Prostate gland (tissue), 2 donors: ENCODE data around the gene RUNDC3A. TPM values are rescaled to one million over a fixed set of nuclear protein-coding genes. Genes with fewer than 3 reads are reported as not detected.
"Not testable (repeated sequence)": the region's sequence is repeated elsewhere in the genome, so short reads cannot be mapped to it uniquely, and the experiment has no call there.

ENCODE experiments used
- DNase-seq: peaks from one replicate; pipeline ENCODE4 v3.0.0-alpha.2; 2019; ENCODE audit warnings: low spot score
- H3K27ac ChIP-seq, 2 donors: fragments of 200-600 bp; sonication (generic); 2 replicates each; pipeline ENCODE4 v1.5.1; 2017 to 2019
- H3K27me3 ChIP-seq: fragments of 200-600 bp; sonication (generic); replicated peaks from 2 replicates; pipeline ENCODE4 v1.5.1; 2019; ENCODE audit not compliant: insufficient read depth
- H3K36me3 ChIP-seq, 2 donors: fragments of 200-600 bp; sonication (generic); 1 replicate in 1 of 2; 2 replicates in 1 of 2; pipeline versions ENCODE4 v1.5.1 to v1.8.1; 2017 to 2019
- H3K4me1 ChIP-seq: fragments of 200-600 bp; sonication (generic); replicated peaks from 2 replicates; pipeline ENCODE4 v1.5.1; 2019
- H3K4me3 ChIP-seq, 2 donors: fragments of 200-600 bp; sonication (generic); 2 replicates each; pipeline ENCODE4 v1.5.1; 2017 to 2019
- H3K9me3 ChIP-seq: fragments of 200-600 bp; sonication (generic); 2 replicates; pipeline ENCODE4 v1.5.1; 2017
- POLR2A ChIP-seq: fragments of 450-650 bp; IDR thresholded peaks from one replicate; pipeline ENCODE4 v1.6.1; 2016; ENCODE audit warnings: antibody characterized with exemption, mild to moderate bottlenecking
- POLR2AphosphoS5 ChIP-seq: sonication (generic); formaldehyde crosslinking; IDR thresholded peaks from one replicate; pipeline ENCODE4 v1.6.1; 2017; ENCODE audit warnings: antibody characterized with exemption
- WGBS: methylation state at CpG from one replicate; pipeline ENCODE4 v1.1.5; 2018; 5-methylcytosine and 5-hydroxymethylcytosine counted together
- intact Hi-C: fragments of 100-400 bp; cut with DNase I; formaldehyde crosslinking; loops from one replicate; pipeline ENCODE4 v1.14.2; 2022
- total RNA-seq, 2 donors: library from RNA; depleted of rRNA; stranded (reverse); fragments of >200 nt; gene quantifications; one replicate each; pipeline ENCODE4 v1.1.0, GENCODE V29; 2016
- TF ChIP-seq, protein P1 (sequence below), 4 experiments: fragments of 200-600 bp in 2 of 4; fragments of 450-650 bp in 2 of 4; sonication (generic) in 2 of 4; IDR thresholded peaks; 1 replicate in 3 of 4; 2 replicates in 1 of 4; pipeline ENCODE4 v1.5.1; 2016 to 2019; ENCODE audit warnings: antibody characterized with exemption in 4 of 4, mild to moderate bottlenecking in 2 of 4, moderate library complexity in 2 of 4

The RUNDC3A gene
- total RNA-seq, 2 donors from 2014 or later = 0.68 to 2.9 TPM

DNA sequence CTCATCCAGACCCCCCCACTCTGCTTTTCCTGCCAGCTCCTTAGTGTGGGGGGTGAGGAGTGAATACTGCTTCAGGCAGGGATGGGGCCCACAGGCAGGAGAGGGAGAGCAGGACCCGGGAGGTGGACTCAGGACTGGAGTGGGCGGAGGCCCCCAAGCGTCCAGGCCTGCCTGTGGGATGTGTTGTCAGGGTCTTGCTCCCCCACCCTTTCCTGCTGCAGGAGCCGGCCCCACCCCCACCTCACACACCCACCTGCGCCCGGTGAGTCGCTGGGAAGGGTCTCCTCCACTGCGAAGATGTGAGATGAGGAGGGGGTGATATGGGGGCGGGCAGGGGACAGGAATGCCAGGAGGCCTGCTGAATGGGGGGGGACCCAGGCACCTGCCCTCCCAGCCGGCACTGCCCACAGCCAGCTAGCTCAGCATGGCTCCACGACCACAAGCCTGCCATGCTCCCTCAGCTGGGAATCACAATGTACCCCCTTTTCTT lies 54.1 kb downstream of the RUNDC3A start:
- H3K4me3 ChIP-seq = peak overlapping the region in 1 of 2 donors; percentile 46
- TF ChIP-seq POLR2AphosphoS5 (no peak), POLR2A (no peak)
- TF ChIP-seq, protein P1, sequence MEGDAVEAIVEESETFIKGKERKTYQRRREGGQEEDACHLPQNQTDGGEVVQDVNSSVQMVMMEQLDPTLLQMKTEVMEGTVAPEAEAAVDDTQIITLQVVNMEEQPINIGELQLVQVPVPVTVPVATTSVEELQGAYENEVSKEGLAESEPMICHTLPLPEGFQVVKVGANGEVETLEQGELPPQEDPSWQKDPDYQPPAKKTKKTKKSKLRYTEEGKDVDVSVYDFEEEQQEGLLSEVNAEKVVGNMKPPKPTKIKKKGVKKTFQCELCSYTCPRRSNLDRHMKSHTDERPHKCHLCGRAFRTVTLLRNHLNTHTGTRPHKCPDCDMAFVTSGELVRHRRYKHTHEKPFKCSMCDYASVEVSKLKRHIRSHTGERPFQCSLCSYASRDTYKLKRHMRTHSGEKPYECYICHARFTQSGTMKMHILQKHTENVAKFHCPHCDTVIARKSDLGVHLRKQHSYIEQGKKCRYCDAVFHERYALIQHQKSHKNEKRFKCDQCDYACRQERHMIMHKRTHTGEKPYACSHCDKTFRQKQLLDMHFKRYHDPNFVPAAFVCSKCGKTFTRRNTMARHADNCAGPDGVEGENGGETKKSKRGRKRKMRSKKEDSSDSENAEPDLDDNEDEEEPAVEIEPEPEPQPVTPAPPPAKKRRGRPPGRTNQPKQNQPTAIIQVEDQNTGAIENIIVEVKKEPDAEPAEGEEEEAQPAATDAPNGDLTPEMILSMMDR (IDR thresholded peaks at IDR 0.05) = no peak
- DNase-seq = no peak
- no peaks in the 10 kb centered on the region for H3K27me3 ChIP-seq
- 15% methylated on average over 10 of the region's 11 CpGs for WGBS
- intact Hi-C loops = no loop called here
- H3K4me1 ChIP-seq = no peaks in the 10 kb centered on the region
- no peaks in the 10 kb centered on the region for H3K36me3 ChIP-seq
- H3K27ac ChIP-seq = no peak overlapping the region
- no peaks in the 10 kb centered on the region for H3K9me3 ChIP-seq

DNA sequence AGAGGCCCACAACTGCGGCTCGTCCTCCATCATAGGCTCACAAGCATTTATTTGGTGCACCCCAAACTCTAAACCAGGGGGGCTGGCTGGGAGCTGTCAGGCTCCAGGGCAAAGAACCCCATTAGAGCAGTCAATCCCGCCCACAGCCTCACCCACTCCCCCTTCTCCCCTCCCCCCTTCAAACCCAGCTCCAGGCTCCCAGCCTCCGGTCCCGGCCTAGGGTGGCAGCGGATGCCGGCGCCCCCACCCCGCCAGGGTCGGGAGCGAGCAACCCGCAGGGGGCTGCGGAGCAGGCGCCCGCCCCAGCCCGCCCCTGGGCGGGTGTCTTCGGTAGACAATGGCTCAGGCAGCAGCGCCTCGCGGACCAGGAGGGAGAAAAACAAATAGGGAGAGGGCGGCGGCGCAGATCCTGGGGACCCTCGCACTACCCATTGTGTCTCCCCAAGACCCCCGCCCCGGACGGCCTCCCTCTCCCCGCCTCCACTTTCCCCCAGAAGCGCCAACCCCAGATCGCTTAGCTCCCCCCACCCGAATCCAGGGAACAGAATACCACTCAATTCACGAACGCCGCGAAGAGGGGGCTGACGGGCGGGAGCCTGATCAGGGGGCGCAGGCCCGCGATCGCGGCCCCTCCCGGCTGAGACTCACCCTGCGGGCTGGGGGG lies 54.7 kb downstream of the RUNDC3A start:
- no peaks in the 10 kb centered on the region for H3K4me1 ChIP-seq
- H3K4me3 ChIP-seq = peak overlapping the region; percentile 46 to 55
- no peak for DNase-seq
- no peaks in the 10 kb centered on the region for H3K27me3 ChIP-seq
- TF ChIP-seq POLR2AphosphoS5 = no peak
- TF ChIP-seq, protein P1 (IDR thresholded peaks at IDR 0.05) = no peak
- TF ChIP-seq POLR2A = no peak
- intact Hi-C loops = no loop called here
- H3K9me3 ChIP-seq = no peaks in the 10 kb centered on the region
- H3K27ac ChIP-seq = peak overlapping the region; percentile 5 to 19
- no peaks in the 10 kb centered on the region for H3K36me3 ChIP-seq
- 2% methylated on average over 32 of the region's 45 CpGs for WGBS

DNA sequence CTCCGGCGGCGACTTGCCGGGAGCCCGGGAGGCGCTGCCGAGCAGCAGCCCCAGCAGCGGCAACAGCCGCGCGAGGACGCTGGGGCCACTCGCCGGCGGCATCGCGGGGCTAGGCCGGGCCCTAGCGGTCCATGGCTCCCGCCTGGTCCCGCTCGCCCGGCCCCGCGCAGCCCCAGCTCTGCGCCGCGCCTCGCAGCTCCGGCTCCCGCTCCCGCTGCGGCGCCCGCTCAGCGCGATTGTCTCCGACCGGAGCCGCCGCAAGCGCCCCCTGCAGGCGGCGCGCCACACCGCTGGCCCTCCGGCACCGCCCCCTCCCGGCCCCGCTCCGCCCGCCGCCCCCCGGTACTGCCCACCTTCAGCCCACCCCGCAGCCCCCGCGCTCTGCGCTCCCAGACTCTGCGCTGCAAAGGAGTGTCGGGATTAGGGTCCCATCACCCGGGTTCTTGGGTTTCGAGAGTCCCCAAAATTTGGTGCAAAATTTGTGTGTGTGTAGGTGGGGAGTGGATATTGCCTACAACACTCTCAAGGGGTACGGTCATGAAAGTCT lies 55.3 kb downstream of the RUNDC3A start, which contains the start of gene FAM171A2:
Gene FAM171A2, minus strand, starts transcription at position 241 of the 547 bp plus-strand sequence. Its CDS starts 139 bp downstream, at position 102.
- no peaks in the 10 kb centered on the region for H3K4me1 ChIP-seq
- TF ChIP-seq, protein P1 (IDR thresholded peaks at IDR 0.05) = peak; percentile 47 to 76 (median 62)
- no peak for TF ChIP-seq POLR2AphosphoS5

DNA sequence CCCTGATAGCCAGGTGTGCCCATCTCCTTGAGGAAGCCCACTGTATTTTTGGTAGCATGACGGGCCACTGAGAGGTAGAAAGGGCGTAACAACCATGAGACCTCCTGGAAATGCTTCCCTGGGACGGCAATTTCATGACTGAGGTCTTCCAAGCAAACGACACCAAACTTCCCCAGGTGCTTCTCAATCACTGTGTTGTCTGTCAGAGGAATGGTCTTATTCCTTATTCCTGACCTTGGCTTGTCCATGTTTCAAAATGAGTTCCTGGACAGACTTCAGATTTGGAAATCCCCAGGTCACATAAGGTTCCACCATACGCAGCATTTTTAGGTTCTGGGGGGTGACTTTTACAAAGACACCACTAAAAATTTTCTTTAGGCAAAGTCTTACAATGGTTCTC lies 56.6 kb downstream of the RUNDC3A start:
- DNase-seq, intact Hi-C loops, H3K9me3 ChIP-seq, H3K36me3 ChIP-seq, H3K4me1 ChIP-seq, H3K27me3 ChIP-seq, H3K27ac ChIP-seq, H3K4me3 ChIP-seq: not testable (repeated sequence)
- WGBS = 91% methylated on average over 5 of the region's 5 CpGs

More for the DNA sequence above, 55.3 kb downstream of the RUNDC3A start, which contains the start of gene FAM171A2:
- H3K4me3 ChIP-seq = peak within 1 kb of the TSS; percentile 46 to 55
- H3K9me3 ChIP-seq = no peaks in the 10 kb centered on the region
- under 1% methylated on average over 9 of the region's 63 CpGs for WGBS
- no peak for DNase-seq
- H3K27ac ChIP-seq = peak within 1 kb of the TSS; percentile 5 to 19
- H3K27me3 ChIP-seq = no peaks in the 10 kb centered on the region
- no peaks in the 10 kb centered on the region for H3K36me3 ChIP-seq
- intact Hi-C loops = no loop called here

DNA sequence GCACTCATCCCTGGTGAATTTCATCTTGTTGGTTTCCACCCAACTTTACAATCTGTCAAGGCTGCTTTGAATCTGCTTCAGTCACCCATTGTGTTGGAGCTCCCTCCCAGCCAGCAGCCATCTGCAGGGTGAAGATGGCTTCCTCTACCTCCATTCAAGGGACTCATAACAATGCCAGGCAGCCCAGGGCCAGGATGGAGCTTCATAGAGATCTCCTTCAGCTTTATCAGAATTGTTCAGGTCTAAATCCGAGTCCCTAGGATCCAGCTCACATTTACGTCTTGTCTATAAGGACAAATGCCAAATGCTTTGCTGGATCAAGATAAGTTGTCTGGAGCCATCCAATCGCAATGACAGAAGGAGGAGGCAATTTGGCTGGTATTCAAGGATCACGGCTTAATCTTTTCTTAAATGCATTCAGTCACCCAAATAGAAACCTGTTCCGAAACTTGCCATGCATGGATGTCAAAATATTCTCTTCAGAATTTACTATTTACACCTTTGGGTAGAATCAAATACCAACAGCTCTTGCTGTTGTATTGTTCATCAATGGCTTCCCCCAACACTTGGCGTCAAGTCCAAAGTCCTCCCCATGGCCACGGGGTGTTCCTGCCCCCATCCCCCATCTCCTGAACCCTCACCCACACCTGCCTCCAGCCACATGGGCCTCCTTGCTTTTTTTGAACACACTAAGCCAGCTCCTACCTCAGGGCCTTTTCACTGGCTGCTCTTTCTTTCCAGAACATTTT lies 59.0 kb downstream of the RUNDC3A start:
- no peak overlapping the region for H3K27ac ChIP-seq
- DNase-seq = no peak
- no peak for TF ChIP-seq POLR2AphosphoS5
- TF ChIP-seq, protein P1 (IDR thresholded peaks at IDR 0.05) = no peak
- no peak for TF ChIP-seq POLR2A
- intact Hi-C loops = no loop called here
- H3K4me3 ChIP-seq = no peak overlapping the region
- no peaks in the 10 kb centered on the region for H3K4me1 ChIP-seq
- no peaks in the 10 kb centered on the region for H3K36me3 ChIP-seq
- H3K27me3 ChIP-seq = no peaks in the 10 kb centered on the region
- no peaks in the 10 kb centered on the region for H3K9me3 ChIP-seq
- 31% methylated on average over 7 of the region's 7 CpGs for WGBS
